GM12864 (cell line): ENCODE data around the gene COPS4.
"Not testable (repeated sequence)": the region's sequence is repeated elsewhere in the genome, so short reads cannot be mapped to it uniquely, and the experiment has no call there.

Experiments
- DNase-seq: peaks from one replicate; pipeline ENCODE4 v3.0.0-alpha.2; 2011; ENCODE audit warnings: low read depth
- H3K4me3 ChIP-seq: 2 replicates; pipeline ENCODE4 v1.5.1; 2011; ENCODE audit warnings: mild to moderate bottlenecking, low read depth, low read length, control low read depth
- CTCF ChIP-seq: IDR thresholded peaks from 2 replicates; pipeline ENCODE4 v1.5.1; 2011; ENCODE audit warnings: low read depth, mild to moderate bottlenecking, moderate library complexity, low read length, control low read depth, inconsistent platforms; ENCODE audit errors: missing control alignments

The COPS4 gene

GRCh38 chr4:83110970-83111750 lies 76.2 kb downstream of the COPS4 start:
- peak overlapping the region; percentile 20; the same call in 1 of the 2 replicates for H3K4me3 ChIP-seq
- DNase-seq = no peak
- TF ChIP-seq CTCF = no peak

GRCh38 chr4:83111751-83112141 lies 76.8 kb downstream of the COPS4 start:
- peak overlapping the region; percentile 37; the same call in 1 of the 2 replicates for H3K4me3 ChIP-seq
- DNase-seq = not testable (repeated sequence)

GRCh38 chr4:83112231-83112630 lies 77.2 kb downstream of the COPS4 start:
- peak overlapping the region; percentile 53; the same call in 1 of the 2 replicates for H3K4me3 ChIP-seq
- DNase-seq = peak; percentile 75
- TF ChIP-seq CTCF = no peak

- no peak for TF ChIP-seq CTCF
- peak overlapping the region; percentile 53 for H3K4me3 ChIP-seq
- no peak for DNase-seq
These were observed 77.9 kb downstream of the COPS4 start for GRCh38 chr4:83112678-83113428.

GRCh38 chr4:83113429-83113786 lies 78.4 kb downstream of the COPS4 start:
- H3K4me3 ChIP-seq = peak overlapping the region; percentile 53
- no peak for DNase-seq
- TF ChIP-seq CTCF = no peak

GRCh38 chr4:83114576-83114975 lies 79.6 kb downstream of the COPS4 start, which contains the start of gene PLAC8:
Gene PLAC8 (minus strand): TSS chr4:83114729. CDS start chr4:83107921, 6,808 bp downstream.
- peak; percentile 70 for DNase-seq
- TF ChIP-seq CTCF = no peak
- peak within 1 kb of the TSS; percentile 55 for H3K4me3 ChIP-seq

GRCh38 chr4:83115000-83115399 lies 80.0 kb downstream of the COPS4 start:
- no peak overlapping the region for H3K4me3 ChIP-seq
- DNase-seq = no peak
- no peak for TF ChIP-seq CTCF
